ENCODE data around the gene UNC45A. TPM values are rescaled to one million over a fixed set of nuclear protein-coding genes. Genes with fewer than 3 reads are reported as not detected.

Gene UNC45A
- total and polyA plus RNA-seq, 9 donors, result 26.2 to 75.6 (median 53.2) TPM

DNA sequence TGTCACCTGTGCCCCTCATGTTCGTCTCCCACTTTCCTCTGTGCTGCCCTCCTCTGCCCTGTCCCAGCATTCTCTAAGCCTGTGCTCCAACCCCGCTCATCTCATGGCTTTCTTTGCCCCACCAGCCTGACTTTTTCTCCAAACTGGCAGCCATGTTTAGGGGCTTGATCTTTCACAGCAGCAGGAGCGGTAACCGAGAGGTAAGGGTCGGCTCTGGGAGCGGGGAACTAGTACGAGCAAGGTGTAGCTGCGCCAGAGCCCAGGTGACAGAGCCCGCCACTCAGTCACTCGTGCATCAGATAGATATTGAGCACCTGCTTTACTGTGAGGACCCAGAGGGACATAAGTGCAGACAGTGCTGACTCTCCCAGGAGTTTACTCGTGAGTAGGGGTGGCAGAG is 18.6 kb upstream of the UNC45A start:
- Histone ChIP-seq H3K9me3 (no peaks in the 10 kb centered on the region), H3K27me3 (no peaks in the 10 kb centered on the region), H3K36me3 (no peaks in the 10 kb centered on the region), H3K27ac (no peak overlapping the region), H3K4me1 (ENCODE audit: insufficient read depth) (no peaks in the 10 kb centered on the region), H3K4me3 (no peak overlapping the region)
- 90 to 93% (median 90%) methylated on average over 11 of the region's 11 CpGs for WGBS, 3 donors
- no peak for DNase-seq
- TF ChIP-seq POLR2A (IDR thresholded peaks at IDR 0.05) (no peak), EP300 (IDR thresholded peaks at IDR 0.05) (no peak)
- TF ChIP-seq, protein P1, sequence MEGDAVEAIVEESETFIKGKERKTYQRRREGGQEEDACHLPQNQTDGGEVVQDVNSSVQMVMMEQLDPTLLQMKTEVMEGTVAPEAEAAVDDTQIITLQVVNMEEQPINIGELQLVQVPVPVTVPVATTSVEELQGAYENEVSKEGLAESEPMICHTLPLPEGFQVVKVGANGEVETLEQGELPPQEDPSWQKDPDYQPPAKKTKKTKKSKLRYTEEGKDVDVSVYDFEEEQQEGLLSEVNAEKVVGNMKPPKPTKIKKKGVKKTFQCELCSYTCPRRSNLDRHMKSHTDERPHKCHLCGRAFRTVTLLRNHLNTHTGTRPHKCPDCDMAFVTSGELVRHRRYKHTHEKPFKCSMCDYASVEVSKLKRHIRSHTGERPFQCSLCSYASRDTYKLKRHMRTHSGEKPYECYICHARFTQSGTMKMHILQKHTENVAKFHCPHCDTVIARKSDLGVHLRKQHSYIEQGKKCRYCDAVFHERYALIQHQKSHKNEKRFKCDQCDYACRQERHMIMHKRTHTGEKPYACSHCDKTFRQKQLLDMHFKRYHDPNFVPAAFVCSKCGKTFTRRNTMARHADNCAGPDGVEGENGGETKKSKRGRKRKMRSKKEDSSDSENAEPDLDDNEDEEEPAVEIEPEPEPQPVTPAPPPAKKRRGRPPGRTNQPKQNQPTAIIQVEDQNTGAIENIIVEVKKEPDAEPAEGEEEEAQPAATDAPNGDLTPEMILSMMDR (IDR thresholded peaks at IDR 0.05), result no peak
- intact Hi-C loops (cut with DNase I), result no loop called here

DNA sequence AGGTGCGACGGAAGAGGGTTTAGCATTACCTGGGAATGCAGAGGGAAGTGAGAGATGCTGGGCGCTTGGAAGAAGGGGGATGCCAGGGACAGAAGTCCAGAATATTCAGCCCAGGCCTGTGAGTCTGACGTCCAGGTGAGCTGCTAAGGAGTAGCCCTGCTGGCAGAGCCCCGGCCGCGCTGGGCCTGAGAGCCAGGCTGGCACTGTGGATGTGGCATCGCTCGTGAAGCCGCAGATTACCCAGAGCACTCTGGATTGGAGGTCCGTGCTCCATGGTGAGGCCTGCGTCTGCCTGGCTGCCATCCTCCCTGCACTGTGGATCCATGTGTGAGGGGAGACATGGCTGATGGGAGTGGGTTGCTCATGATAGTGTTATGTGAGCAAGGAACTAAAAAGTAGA is 17.5 kb upstream of the UNC45A start:
- Histone ChIP-seq H3K27ac (no peak overlapping the region), H3K27me3 (no peaks in the 10 kb centered on the region), H3K4me3 (no peak overlapping the region), H3K9me3 (no peaks in the 10 kb centered on the region), H3K36me3 (no peaks in the 10 kb centered on the region), H3K4me1 (ENCODE audit: insufficient read depth) (no peaks in the 10 kb centered on the region)
- 93 to 94% (median 93%) methylated on average over 12 of the region's 12 CpGs for WGBS, 3 donors
- intact Hi-C loops (cut with DNase I), result no loop called here
- TF ChIP-seq, protein P1 (IDR thresholded peaks at IDR 0.05), result no peak
- no peak for DNase-seq

DNA sequence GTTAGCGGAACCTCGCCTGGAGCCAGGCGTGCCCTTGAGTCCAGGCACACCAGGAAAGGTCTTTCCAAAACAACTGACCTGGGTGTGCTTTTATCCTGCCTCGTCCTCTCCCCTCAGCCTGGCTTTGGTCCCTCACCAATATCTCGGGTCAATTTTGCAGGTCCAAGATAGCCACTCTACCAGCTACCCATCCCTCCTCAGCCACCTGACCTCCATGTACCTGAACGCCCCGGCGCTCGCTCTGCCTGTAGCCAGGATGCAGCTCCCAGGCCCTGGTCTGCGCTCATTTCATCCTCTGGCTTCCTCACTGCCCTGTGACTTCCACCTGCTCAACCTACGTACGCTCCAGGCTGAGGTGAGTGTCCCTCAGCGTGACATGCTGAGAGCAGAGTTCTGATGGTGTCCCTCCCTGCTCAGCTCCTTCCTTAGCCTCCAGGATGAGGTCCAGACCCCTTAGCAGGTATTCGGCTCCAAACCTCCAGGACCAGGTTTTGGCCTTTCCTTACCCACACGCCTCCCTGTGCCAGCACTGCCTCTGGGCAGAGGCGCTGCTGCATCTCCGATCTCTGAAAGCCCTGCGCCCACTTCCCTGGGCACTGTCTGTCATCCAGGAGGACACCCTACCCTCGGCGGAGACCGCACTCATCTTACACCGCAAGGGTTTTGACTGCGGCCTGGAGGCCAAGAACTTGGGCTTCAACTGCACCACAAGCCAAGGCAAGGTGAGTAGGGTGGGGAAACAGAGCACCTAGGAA is 16.9 kb upstream of the UNC45A start:
- Histone ChIP-seq H3K27ac (no peak overlapping the region), H3K4me3 (no peak overlapping the region), H3K9me3 (no peaks in the 10 kb centered on the region), H3K4me1 (ENCODE audit: insufficient read depth) (no peaks in the 10 kb centered on the region), H3K36me3 (no peaks in the 10 kb centered on the region), H3K27me3 (no peaks in the 10 kb centered on the region)
- intact Hi-C loops (cut with DNase I), result no loop called here
- TF ChIP-seq EP300 (IDR thresholded peaks at IDR 0.05) (no peak), POLR2A (IDR thresholded peaks at IDR 0.05) (no peak)
- TF ChIP-seq, protein P1 (IDR thresholded peaks at IDR 0.05), result no peak
- 91 to 97% (median 94%) methylated on average over 23 of the region's 23 CpGs for whole genome bisulfite sequencing, 3 donors
- no peak for DNase-seq

DNA sequence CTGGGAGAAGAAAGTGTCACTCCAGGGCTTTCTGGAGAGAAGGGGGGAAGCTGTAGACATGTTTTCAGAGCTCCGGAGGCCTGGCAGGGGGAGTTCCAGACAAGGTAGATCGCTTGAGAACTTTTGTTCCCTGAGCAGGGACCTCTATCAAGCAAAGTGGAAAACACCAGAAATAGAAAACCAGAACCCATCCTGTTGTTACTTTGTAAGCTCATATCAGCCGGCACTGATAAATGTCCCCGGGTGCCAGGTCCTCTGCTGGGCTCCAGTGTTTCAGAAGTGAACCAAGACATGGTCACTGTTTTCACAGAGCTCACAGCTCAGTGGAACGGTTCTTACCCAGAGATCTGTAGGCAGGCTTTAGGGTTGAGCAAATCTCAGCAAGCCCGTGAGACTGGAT is 16.2 kb upstream of the UNC45A start:
- Histone ChIP-seq H3K9me3 (no peaks in the 10 kb centered on the region), H3K4me3 (no peak overlapping the region), H3K27ac (no peak overlapping the region), H3K27me3 (no peaks in the 10 kb centered on the region), H3K4me1 (ENCODE audit: insufficient read depth) (no peaks in the 10 kb centered on the region), H3K36me3 (no peaks in the 10 kb centered on the region)
- intact Hi-C loops (cut with DNase I), result no loop called here
- no peak for TF ChIP-seq POLR2A (IDR thresholded peaks at IDR 0.05)
- TF ChIP-seq EP300 (IDR thresholded peaks at IDR 0.05), result no peak
- TF ChIP-seq, protein P1 (IDR thresholded peaks at IDR 0.05), result no peak
- 87 to 93% (median 89%) methylated on average over 6 of the region's 6 CpGs for WGBS, 3 donors
- DNase-seq, result no peak

Data from ovary (tissue), 9 donors.